MCF 10A (cell line): Measurements from ENCODE around the gene BCL7A. TPM values are rescaled to one million over a fixed set of nuclear protein-coding genes. Genes with fewer than 3 reads are reported as not detected.
A peak's percentile ranks its signal among the peaks of the same experiment; 100 is the strongest.

ENCODE experiments used
- BruUV-seq: library from RNA; stranded (reverse); fragments of 400-500 nt; replicated peaks from 2 replicates; lab custom pipeline; 2021; lab: Mats Ljungman, UMichigan
- CTCF ChIA-PET: fragments of 300-600 bp; sonication (Branson Sonifier 250); formaldehyde crosslinking; extraction: SDS; loops from one replicate; lab custom pipeline; 2021; ENCODE audit warnings: antibody characterized with exemption, inconsistent platforms; lab: Yijun Ruan, JAX
- POLR2A ChIA-PET: fragments of 300-600, 350-650 bp; sonication (Branson Sonifier 250); formaldehyde crosslinking; extraction: SDS; loops from one replicate; lab custom pipeline; 2020; ENCODE audit warnings: antibody characterized with exemption, inconsistent platforms; lab: Yijun Ruan, JAX
- DNase-seq: peaks from one replicate; pipeline ENCODE4 v3.0.0-alpha.2; 2018; ENCODE audit not compliant: unreplicated experiment
- H3K27ac Mint-ChIP-seq: one replicate; pipeline ENCODE4 v1.8.0; 2022; ENCODE audit warnings: mild to moderate bottlenecking, low read depth, mixed read lengths; ENCODE audit not compliant: unreplicated experiment
- H3K27me3 Mint-ChIP-seq: one replicate; pipeline ENCODE4 v1.8.0; 2022; ENCODE audit warnings: mixed read lengths; ENCODE audit not compliant: insufficient read depth, unreplicated experiment
- H3K36me3 Mint-ChIP-seq: one replicate; pipeline ENCODE4 v1.8.0; 2022; ENCODE audit warnings: mild to moderate bottlenecking, moderate library complexity, mixed read lengths; ENCODE audit not compliant: insufficient read depth, unreplicated experiment
- H3K4me1 Mint-ChIP-seq: one replicate; pipeline ENCODE4 v1.8.0; 2022; ENCODE audit warnings: mixed read lengths; ENCODE audit not compliant: insufficient read depth, unreplicated experiment
- H3K4me3 Mint-ChIP-seq: one replicate; pipeline ENCODE4 v1.8.0; 2022; ENCODE audit warnings: mild to moderate bottlenecking, moderate library complexity, mixed read lengths; ENCODE audit not compliant: unreplicated experiment
- H3K9me3 Mint-ChIP-seq: one replicate; pipeline ENCODE4 v1.8.0; 2022; ENCODE audit warnings: mixed read lengths; ENCODE audit not compliant: unreplicated experiment
- CTCF ChIP-seq: fragments of 200-600 bp; IDR thresholded peaks from one replicate; pipeline ENCODE4 v1.8.0; 2022; ENCODE audit warnings: antibody characterized with exemption, mild to moderate bottlenecking; ENCODE audit not compliant: unreplicated experiment
- intact Hi-C: fragments of 100-400 bp; cut with micrococcal nuclease; formaldehyde crosslinking; loops from 2 replicates; pipeline ENCODE4 v1.14.1; 2022
- total RNA-seq: library from RNA; stranded (reverse); gene quantifications from 2 replicates; pipeline ENCODE4 v1.2.3, GENCODE V29; 2022

The BCL7A gene
- total RNA-seq, 1 experiment from 2014 or later = 18.1 TPM

- POLR2A ChIA-PET = interaction anchor here (0.5 to 1.8 kb wide), 3 partner anchors 14 to 127 kb away, joined by 3 to 12 read pairs (median 3); partner anchors contain the start of gene MLXIP
- intact Hi-C loops = no loop called here
- CTCF ChIA-PET = interaction anchor here (0.6 to 3.1 kb wide), 4 partner anchors 9 to 1644 kb away, joined by 3 to 9 read pairs (median 4); no protein-coding TSS in a partner anchor
- no TSS peak for BruUV-seq
- Mint-ChIP-seq H3K9me3 (no peaks in the 10 kb centered on the region), H3K27me3 (no peaks in the 10 kb centered on the region), H3K4me3 (no peak overlapping the region), H3K36me3 (peaks cover 26% of the 10 kb centered on the region), H3K27ac (no peak overlapping the region), H3K4me1 (peaks cover 13% of the 10 kb centered on the region)
- DNase-seq = peak; percentile 86
- no peak for TF ChIP-seq CTCF
Measured at GRCh38 chr12:122064025-122064777, 42.5 kb downstream of the BCL7A start.

GRCh38 chr12:122064780-122065588 lies 43.3 kb downstream of the BCL7A start:
- peaks cover 13% of the 10 kb centered on the region for H3K4me1 Mint-ChIP-seq
- no peak overlapping the region for H3K27ac Mint-ChIP-seq
- peak; percentile 56 for DNase-seq
- BruUV-seq = no TSS peak
- H3K36me3 Mint-ChIP-seq = peaks cover 20% of the 10 kb centered on the region
- no peak for TF ChIP-seq CTCF
- no peaks in the 10 kb centered on the region for H3K9me3 Mint-ChIP-seq
- CTCF ChIA-PET = interaction anchor here (0.6 to 3.1 kb wide), 6 partner anchors 9 to 1769 kb away, joined by 3 to 9 read pairs (median 4); no protein-coding TSS in a partner anchor
- H3K27me3 Mint-ChIP-seq = no peaks in the 10 kb centered on the region
- intact Hi-C loops = no loop called here
- no peak overlapping the region for H3K4me3 Mint-ChIP-seq
- POLR2A ChIA-PET = interaction anchor here (0.9 kb wide), 1 partner anchor 47 kb away, joined by 3 read pairs; no protein-coding TSS in a partner anchor

- Mint-ChIP-seq H3K27ac (no peak overlapping the region), H3K36me3 (peaks cover 9% of the 10 kb centered on the region), H3K4me3 (no peak overlapping the region), H3K27me3 (no peaks in the 10 kb centered on the region), H3K9me3 (no peaks in the 10 kb centered on the region), H3K4me1 (peaks cover 15% of the 10 kb centered on the region)
- DNase-seq = no peak
- ChIA-PET POLR2A (interaction anchor here (1.4 to 2.5 kb wide), 3 partner anchors 11 to 13 kb away, joined by 3 to 5 read pairs (median 4); partner anchors contain the start of gene MLXIP), CTCF (no interaction called here)
- TF ChIP-seq CTCF = no peak
- intact Hi-C loops = no loop called here
- BruUV-seq = no TSS peak
Measured at GRCh38 chr12:122067548-122067947, 45.9 kb downstream of the BCL7A start.
